HCT116 (cell line): ENCODE measurements around the gene GANAB. TPM values are rescaled to one million over a fixed set of nuclear protein-coding genes. Genes with fewer than 3 reads are reported as not detected.

ENCODE experiments used
- ATAC-seq: fragments of 200-7000 bp; cut with Tn5 transposase; 2 replicates; pipeline ENCODE4 v1.9.1; 2020; ENCODE audit warnings: mild to moderate bottlenecking, moderate library complexity
- BruUV-seq: library from RNA; stranded (reverse); fragments of 400-500 nt; replicated peaks from 2 replicates; lab custom pipeline; 2021; lab: Mats Ljungman, UMichigan
- CTCF ChIA-PET: fragments of 300-600 bp; sonication (Branson Sonifier 250); formaldehyde crosslinking; loops from one replicate; lab custom pipeline; 2021; ENCODE audit warnings: antibody characterized with exemption; lab: Charles Lee
- POLR2A ChIA-PET: fragments of 300-600, 350-600 bp; sonication (Branson Sonifier 250); formaldehyde crosslinking; loops from one replicate; lab custom pipeline; 2021; ENCODE audit warnings: antibody characterized with exemption; lab: Charles Lee
- RAD21 ChIA-PET, 2 experiments: fragments of 300-600 bp; sonication (Branson Sonifier 250); formaldehyde crosslinking; loops; one replicate each; lab custom pipeline; 2023; ENCODE audit warnings: low total read pairs in 2 of 2; ENCODE audit not compliant: uncharacterized antibody in 2 of 2, unreplicated experiment in 2 of 2, low non-redundant PET in 1 of 2; lab: Charles Lee
- DNase-seq: peaks from one replicate; pipeline ENCODE4 v3.0.0-alpha.2; 2010; ENCODE audit warnings: low read depth, low spot score
- H2AFZ ChIP-seq: fragments of 200-600 bp; shearing (Covaris generic), sonication (generic); 2 replicates; pipeline ENCODE4 v1.6.1; 2017; ENCODE audit warnings: low read depth, mixed run types, mixed read lengths, antibody characterized with exemption, low read length; ENCODE audit not compliant: poor library complexity, severe bottlenecking
- H3K27ac ChIP-seq: 2 replicates; pipeline ENCODE4 v1.5.1; 2012; ENCODE audit warnings: low read depth, low read length
- H3K27me3 ChIP-seq: fragments of 200-600 bp; sonication (generic); 2 replicates; pipeline ENCODE4 v1.6.1; 2016; ENCODE audit warnings: mixed run types, low read length, mixed read lengths; ENCODE audit not compliant: insufficient read depth
- H3K36me3 ChIP-seq, 2 experiments: fragments of 200-500 bp in 1 of 2; fragments of 200-600 bp in 1 of 2; sonication (Bioruptor generic) in 1 of 2; sonication (generic) in 1 of 2; 2 replicates each; pipeline versions ENCODE4 v1.5.1 to v1.6.1; 2014 to 2016; ENCODE audit warnings: low read length in 2 of 2, inconsistent platforms in 1 of 2, mixed read lengths in 1 of 2, mixed run types in 1 of 2; ENCODE audit not compliant: insufficient read depth in 2 of 2, control insufficient read depth in 1 of 2
- H3K4me1 ChIP-seq, 2 experiments: fragments of 200-600 bp in 1 of 2; sonication (generic) in 1 of 2; 2 replicates each; pipeline versions ENCODE4 v1.5.1 to v1.6.1; 2012 to 2017; ENCODE audit warnings: low read length in 2 of 2, inconsistent platforms in 1 of 2, mild to moderate bottlenecking in 1 of 2, mixed read lengths in 1 of 2, mixed run types in 1 of 2, moderate library complexity in 1 of 2; ENCODE audit not compliant: insufficient read depth in 2 of 2, control insufficient read depth in 1 of 2
- H3K4me2 ChIP-seq: fragments of 200-600 bp; sonication (generic); 2 replicates; pipeline ENCODE4 v1.6.1; 2017; ENCODE audit warnings: mixed run types, low read length, mixed read lengths
- H3K4me3 ChIP-seq, 2 experiments: fragments of 200-600 bp in 1 of 2; sonication (generic) in 1 of 2; replicated peaks in 1 of 2; 2 replicates each; pipeline ENCODE4 v1.5.1; 2011 to 2016; ENCODE audit warnings: low read length in 2 of 2, control low read depth in 1 of 2, low read depth in 1 of 2, mild to moderate bottlenecking in 1 of 2, mixed read lengths in 1 of 2, mixed run types in 1 of 2
- H3K79me2 ChIP-seq: fragments of 200-600 bp; sonication (generic); 2 replicates; pipeline ENCODE4 v1.6.1; 2017; ENCODE audit warnings: mild to moderate bottlenecking, mixed run types, low read length, moderate library complexity, mixed read lengths; ENCODE audit not compliant: insufficient read depth
- H3K9ac ChIP-seq: fragments of 200-600 bp; sonication (generic); 2 replicates; pipeline ENCODE4 v1.6.1; 2016; ENCODE audit warnings: low read length, mixed read lengths
- H3K9me2 ChIP-seq: fragments of 200-600 bp; sonication (generic), shearing (Covaris generic); 2 replicates; pipeline ENCODE4 v1.6.1; 2017; ENCODE audit warnings: mixed run types, mild to moderate bottlenecking, moderate library complexity; ENCODE audit not compliant: insufficient read depth
- H3K9me3 ChIP-seq, 2 experiments: fragments of 200-500 bp in 1 of 2; fragments of 200-600 bp in 1 of 2; sonication (Bioruptor generic) in 1 of 2; sonication (generic) in 1 of 2; 2 replicates each; pipeline ENCODE4 v1.6.1; 2014 to 2017; ENCODE audit warnings: low read length in 2 of 2, mixed read lengths in 2 of 2, inconsistent platforms in 1 of 2, low read depth in 1 of 2, mild to moderate bottlenecking in 1 of 2, mixed run types in 1 of 2, moderate library complexity in 1 of 2; ENCODE audit not compliant: control insufficient read depth in 1 of 2, insufficient read depth in 1 of 2
- H4K20me1 ChIP-seq: fragments of 200-600 bp; sonication (generic), shearing (Covaris generic); 2 replicates; pipeline ENCODE4 v1.6.1; 2017; ENCODE audit warnings: mixed run types, mild to moderate bottlenecking, moderate library complexity; ENCODE audit not compliant: insufficient read depth
- ATF3 ChIP-seq: IDR thresholded peaks from 2 replicates; pipeline ENCODE4 v1.6.1; 2012
- CBX3 ChIP-seq: IDR thresholded peaks from 2 replicates; pipeline ENCODE4 v1.6.1; 2012; ENCODE audit warnings: low read depth
- CEBPB ChIP-seq: IDR thresholded peaks from 2 replicates; pipeline ENCODE4 v1.6.1; 2012; ENCODE audit warnings: low read depth
- CTCF ChIP-seq, 3 experiments: fragments of 200-600 bp in 1 of 3; sonication (generic) in 1 of 3; IDR thresholded peaks in 2 of 3; conservative IDR thresholded peaks in 1 of 3; 2 replicates each; pipeline ENCODE4 v1.5.1; 2012 to 2017; ENCODE audit warnings: low read depth in 2 of 3, low read length in 2 of 3, antibody characterized with exemption in 1 of 3, borderline replicate concordance in 1 of 3, control low read depth in 1 of 3, mild to moderate bottlenecking in 1 of 3, mixed read lengths in 1 of 3, mixed run types in 1 of 3, moderate library complexity in 1 of 3; ENCODE audit not compliant: insufficient read depth in 1 of 3
- EZH2phosphoT487 ChIP-seq: fragments of 200-600 bp; IDR thresholded peaks from 2 replicates; pipeline ENCODE4 v1.6.1; 2018; ENCODE audit warnings: antibody characterized with exemption, borderline replicate concordance
- POLR2A ChIP-seq: IDR thresholded peaks from 2 replicates; pipeline ENCODE4 v1.7.0; 2011; ENCODE audit warnings: borderline replicate concordance; ENCODE audit not compliant: insufficient read depth, insufficient read length; ENCODE audit errors: extremely low read depth
- POLR2AphosphoS5 ChIP-seq: IDR thresholded peaks from 2 replicates; pipeline ENCODE4 v1.6.1; 2011; ENCODE audit warnings: mild to moderate bottlenecking, low read depth, low read length, moderate library complexity
- SRF ChIP-seq: IDR thresholded peaks from 2 replicates; pipeline ENCODE4 v1.6.1; 2012; ENCODE audit warnings: low read depth
- TCF7L2 ChIP-seq: IDR thresholded peaks from 2 replicates; pipeline ENCODE4 v1.7.0; 2011; ENCODE audit warnings: borderline replicate concordance, inconsistent platforms; ENCODE audit not compliant: insufficient read depth, insufficient read length; ENCODE audit errors: extremely low read depth
- ZFX ChIP-seq: fragments of 450-650 bp; IDR thresholded peaks from 2 replicates; pipeline ENCODE4 v1.6.1; 2017
- ZNF274 ChIP-seq: fragments of 200-500 bp; sonication (Bioruptor generic); IDR thresholded peaks from 2 replicates; pipeline ENCODE4 v1.6.1; 2014; ENCODE audit warnings: mild to moderate bottlenecking, low read depth, low read length, inconsistent platforms
- intact Hi-C: fragments of 100-400 bp; cut with micrococcal nuclease; formaldehyde crosslinking; loops from 2 replicates; pipeline ENCODE4 v1.10.0; 2022
- total RNA-seq: library from RNA; stranded (reverse); gene quantifications from one replicate; pipeline ENCODE4 v1.2.1, GENCODE V29; 2021; ENCODE audit not compliant: unreplicated experiment
- TF ChIP-seq, protein P1 (sequence below): IDR thresholded peaks from 2 replicates; pipeline ENCODE4 v1.6.1; 2011; ENCODE audit warnings: mild to moderate bottlenecking, low read length, moderate library complexity; ENCODE audit not compliant: insufficient replicate concordance; ENCODE audit errors: extremely low read depth

GANAB gene
- total RNA-seq, 1 experiment from 2014 or later = 410 TPM

- ChIA-PET POLR2A (interaction anchor here (4.5 kb wide), 1 partner anchor 12 kb away, joined by 40 read pairs; the partner anchor contains the start of gene TUT1), CTCF (no interaction called here)
- no TSS peak for BruUV-seq
- H3K4me2 ChIP-seq = no peak overlapping the region
- no peak overlapping the region for H3K27ac ChIP-seq
- peaks cover 27% of the 10 kb centered on the region for H3K79me2 ChIP-seq
- peaks cover 7 to 37% of the 10 kb centered on the region in 2 experiments for H3K4me1 ChIP-seq
- H3K36me3 ChIP-seq = peaks cover 0 to 4% of the 10 kb centered on the region in 2 experiments; a peak in 2 of 4 replicates
- H3K9me2 ChIP-seq = no peaks in the 10 kb centered on the region
- ATAC-seq (no peak), DNase-seq (no peak)
- H3K27me3 ChIP-seq = no peaks in the 10 kb centered on the region
- H4K20me1 ChIP-seq = no peaks in the 10 kb centered on the region
- intact Hi-C loops = no loop called here
- no peak for TF ChIP-seq ZNF274
- no peak for TF ChIP-seq POLR2A
- TF ChIP-seq, protein P1, sequence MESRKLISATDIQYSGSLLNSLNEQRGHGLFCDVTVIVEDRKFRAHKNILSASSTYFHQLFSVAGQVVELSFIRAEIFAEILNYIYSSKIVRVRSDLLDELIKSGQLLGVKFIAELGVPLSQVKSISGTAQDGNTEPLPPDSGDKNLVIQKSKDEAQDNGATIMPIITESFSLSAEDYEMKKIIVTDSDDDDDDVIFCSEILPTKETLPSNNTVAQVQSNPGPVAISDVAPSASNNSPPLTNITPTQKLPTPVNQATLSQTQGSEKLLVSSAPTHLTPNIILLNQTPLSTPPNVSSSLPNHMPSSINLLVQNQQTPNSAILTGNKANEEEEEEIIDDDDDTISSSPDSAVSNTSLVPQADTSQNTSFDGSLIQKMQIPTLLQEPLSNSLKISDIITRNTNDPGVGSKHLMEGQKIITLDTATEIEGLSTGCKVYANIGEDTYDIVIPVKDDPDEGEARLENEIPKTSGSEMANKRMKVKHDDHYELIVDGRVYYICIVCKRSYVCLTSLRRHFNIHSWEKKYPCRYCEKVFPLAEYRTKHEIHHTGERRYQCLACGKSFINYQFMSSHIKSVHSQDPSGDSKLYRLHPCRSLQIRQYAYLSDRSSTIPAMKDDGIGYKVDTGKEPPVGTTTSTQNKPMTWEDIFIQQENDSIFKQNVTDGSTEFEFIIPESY = no peak
- no peak for TF ChIP-seq ZFX
- no peak for TF ChIP-seq ATF3
- no peak for TF ChIP-seq TCF7L2
- TF ChIP-seq CBX3 = no peak
- no peak for TF ChIP-seq CTCF (IDR thresholded peaks at IDR 0.05 in 2 of 3, conservative IDR thresholded peaks at IDR 0.05 in 1 of 3; ENCODE audit: borderline replicate concordance in 1 of 3, insufficient read depth in 1 of 3, low read depth in 2 of 3, low read length in 2 of 3)
- no peak for TF ChIP-seq POLR2AphosphoS5
- TF ChIP-seq SRF = no peak
- TF ChIP-seq CEBPB = no peak
- TF ChIP-seq EZH2phosphoT487 = no peak
- TF ChIP-seq, all 23 proteins: peak for 0
- no peaks in the 10 kb centered on the region for H3K9me3 ChIP-seq
- no peak overlapping the region for H3K4me3 ChIP-seq
- no peak overlapping the region for H3K9ac ChIP-seq
- no peak overlapping the region for H2AFZ ChIP-seq
- RAD21 ChIA-PET = no interaction called here
These were observed 42.6 kb downstream of the GANAB start for GRCh38 chr11:62603776-62604299.
